ENCODE data around the gene LRRC38.

DNA sequence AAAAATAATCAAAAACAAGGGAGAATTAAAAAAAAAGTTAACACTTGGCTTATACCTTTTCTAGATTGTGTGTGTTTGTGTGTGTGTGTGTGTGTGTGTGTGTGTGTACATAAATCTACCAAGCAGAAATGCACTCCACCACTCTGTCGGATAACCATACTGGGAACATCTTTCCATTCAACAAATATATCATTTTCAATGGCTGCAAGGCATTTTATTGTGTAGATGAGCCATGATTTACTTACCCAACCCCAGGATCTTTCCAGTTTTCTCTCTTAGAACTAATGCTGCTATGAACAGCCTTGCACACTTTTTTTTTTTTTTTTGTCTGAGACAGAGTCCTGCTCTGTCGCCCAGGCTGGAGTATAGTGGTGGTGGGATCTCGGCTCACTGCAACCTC, 25.8 kb downstream of the LRRC38 start:
- TF ChIP-seq, protein P1, sequence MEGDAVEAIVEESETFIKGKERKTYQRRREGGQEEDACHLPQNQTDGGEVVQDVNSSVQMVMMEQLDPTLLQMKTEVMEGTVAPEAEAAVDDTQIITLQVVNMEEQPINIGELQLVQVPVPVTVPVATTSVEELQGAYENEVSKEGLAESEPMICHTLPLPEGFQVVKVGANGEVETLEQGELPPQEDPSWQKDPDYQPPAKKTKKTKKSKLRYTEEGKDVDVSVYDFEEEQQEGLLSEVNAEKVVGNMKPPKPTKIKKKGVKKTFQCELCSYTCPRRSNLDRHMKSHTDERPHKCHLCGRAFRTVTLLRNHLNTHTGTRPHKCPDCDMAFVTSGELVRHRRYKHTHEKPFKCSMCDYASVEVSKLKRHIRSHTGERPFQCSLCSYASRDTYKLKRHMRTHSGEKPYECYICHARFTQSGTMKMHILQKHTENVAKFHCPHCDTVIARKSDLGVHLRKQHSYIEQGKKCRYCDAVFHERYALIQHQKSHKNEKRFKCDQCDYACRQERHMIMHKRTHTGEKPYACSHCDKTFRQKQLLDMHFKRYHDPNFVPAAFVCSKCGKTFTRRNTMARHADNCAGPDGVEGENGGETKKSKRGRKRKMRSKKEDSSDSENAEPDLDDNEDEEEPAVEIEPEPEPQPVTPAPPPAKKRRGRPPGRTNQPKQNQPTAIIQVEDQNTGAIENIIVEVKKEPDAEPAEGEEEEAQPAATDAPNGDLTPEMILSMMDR (IDR thresholded peaks at IDR 0.05), result no peak
- TF ChIP-seq POLR2A (IDR thresholded peaks at IDR 0.05), result no peak
